Endodermal cell (in vitro differentiated cells): ENCODE results near the gene LCE1F. TPM values are rescaled to one million over a fixed set of nuclear protein-coding genes. Genes with fewer than 3 reads are reported as not detected.

Experiments used
- DNase-seq: peaks from one replicate; pipeline ENCODE4 v3.0.0-alpha.2; 2017
- H3K27ac ChIP-seq: 2 replicates; pipeline ENCODE4 v1.5.1; 2013; ENCODE audit warnings: mild to moderate bottlenecking, low read depth, low read length, moderate library complexity
- H3K27me3 ChIP-seq: 2 replicates; pipeline ENCODE4 v1.6.1; 2013; ENCODE audit warnings: mild to moderate bottlenecking, low read length, moderate library complexity; ENCODE audit not compliant: insufficient read depth, control insufficient read depth, poor library complexity, severe bottlenecking
- H3K36me3 ChIP-seq: 2 replicates; pipeline ENCODE4 v1.7.0; 2013; ENCODE audit warnings: mild to moderate bottlenecking, low read length, moderate library complexity; ENCODE audit not compliant: control insufficient read depth, insufficient read depth
- H3K4me1 ChIP-seq: one replicate; pipeline ENCODE4 v1.7.0; 2013; ENCODE audit warnings: low read length; ENCODE audit not compliant: control insufficient read depth, insufficient read depth
- H3K4me3 ChIP-seq: 2 replicates; pipeline ENCODE4 v1.5.1; 2013; ENCODE audit warnings: mild to moderate bottlenecking, low read length, moderate library complexity
- H3K9ac ChIP-seq: 2 replicates; pipeline ENCODE4 v1.6.1; 2013; ENCODE audit warnings: mild to moderate bottlenecking, low read length, moderate library complexity; ENCODE audit not compliant: poor library complexity, severe bottlenecking; ENCODE audit errors: extremely low read depth
- H3K9me3 ChIP-seq: 2 replicates; pipeline ENCODE4 v1.6.1; 2013; ENCODE audit warnings: mild to moderate bottlenecking, low read length, moderate library complexity; ENCODE audit not compliant: control insufficient read depth
- H3K27ac Mint-ChIP-seq: 2 replicates; pipeline ENCODE4 v1.8.0; 2020; ENCODE audit warnings: mixed read lengths
- H3K27me3 Mint-ChIP-seq: 2 replicates; pipeline ENCODE4 v1.8.0; 2021; ENCODE audit warnings: mild to moderate bottlenecking, mixed read lengths; ENCODE audit not compliant: insufficient read depth
- H3K36me3 Mint-ChIP-seq: 2 replicates; pipeline ENCODE4 v1.8.0; 2020; ENCODE audit warnings: low read depth, mixed read lengths
- H3K4me1 Mint-ChIP-seq: 2 replicates; pipeline ENCODE4 v1.8.0; 2020; ENCODE audit warnings: mixed read lengths
- H3K4me3 Mint-ChIP-seq: 2 replicates; pipeline ENCODE4 v1.8.0; 2020; ENCODE audit warnings: mild to moderate bottlenecking, moderate library complexity, mixed read lengths
- H3K9me3 Mint-ChIP-seq: 2 replicates; pipeline ENCODE4 v1.8.0; 2020; ENCODE audit warnings: mild to moderate bottlenecking, mixed read lengths
- WGBS, 2 experiments: methylation state at CpG; one replicate each; pipeline versions ENCODE4 v1.1.5 to v1.1.7; 2013; ENCODE audit warnings: missing lambda C conversion rate in 2 of 2, mixed read lengths in 1 of 2; ENCODE audit not compliant: insufficient coverage in 1 of 2, insufficient read length in 1 of 2; 5-methylcytosine and 5-hydroxymethylcytosine counted together
- total RNA-seq, 2 donors: library from RNA; stranded (reverse); fragmentation: NEBNext Ultra II Directional in 1 of 2; extraction: Animal tissue kit (Norgen Biotek cat#: 25700) in 1 of 2; gene quantifications; 2 replicates in 1 of 2; 3 replicates in 1 of 2; pipeline ENCODE4 v1.2.1, GENCODE V29; 2021
- TF ChIP-seq, protein P1 (sequence below): fragments of 200-600 bp; sonication (generic); conservative IDR thresholded peaks from 2 replicates; pipeline ENCODE4 v1.5.0; 2021; ENCODE audit warnings: antibody characterized with exemption, mild to moderate bottlenecking

The LCE1F gene
- total RNA-seq, 2 donors from 2014 or later, result not detected

DNA sequence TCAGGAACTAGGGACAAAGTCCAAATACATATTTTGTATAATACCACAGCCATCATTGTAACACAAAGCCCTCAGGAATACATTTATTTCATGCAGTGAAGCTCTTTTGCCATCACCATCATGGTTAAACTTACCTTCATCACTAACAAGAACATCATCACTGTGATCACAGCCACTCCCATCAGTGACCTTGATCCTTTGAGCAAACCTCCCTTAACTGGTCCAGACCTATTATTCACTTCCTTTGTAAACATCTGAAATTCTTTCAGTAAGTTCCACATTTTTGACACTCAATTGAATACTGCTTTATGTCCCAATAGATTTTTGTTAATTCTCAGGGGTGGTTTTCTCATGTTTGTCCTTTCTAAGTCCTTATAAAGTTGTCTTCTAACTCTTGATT, 33.3 kb upstream of the LCE1F start:
- no peaks in the 10 kb centered on the region for H3K36me3 ChIP-seq
- no peaks in the 10 kb centered on the region for H3K4me1 Mint-ChIP-seq
- H3K4me3 ChIP-seq, result no peak overlapping the region
- H3K9me3 Mint-ChIP-seq, result peaks cover 95% of the 10 kb centered on the region
- H3K36me3 Mint-ChIP-seq, result no peaks in the 10 kb centered on the region
- H3K27me3 ChIP-seq, result no peaks in the 10 kb centered on the region
- no peak overlapping the region for H3K9ac ChIP-seq
- TF ChIP-seq, protein P1, sequence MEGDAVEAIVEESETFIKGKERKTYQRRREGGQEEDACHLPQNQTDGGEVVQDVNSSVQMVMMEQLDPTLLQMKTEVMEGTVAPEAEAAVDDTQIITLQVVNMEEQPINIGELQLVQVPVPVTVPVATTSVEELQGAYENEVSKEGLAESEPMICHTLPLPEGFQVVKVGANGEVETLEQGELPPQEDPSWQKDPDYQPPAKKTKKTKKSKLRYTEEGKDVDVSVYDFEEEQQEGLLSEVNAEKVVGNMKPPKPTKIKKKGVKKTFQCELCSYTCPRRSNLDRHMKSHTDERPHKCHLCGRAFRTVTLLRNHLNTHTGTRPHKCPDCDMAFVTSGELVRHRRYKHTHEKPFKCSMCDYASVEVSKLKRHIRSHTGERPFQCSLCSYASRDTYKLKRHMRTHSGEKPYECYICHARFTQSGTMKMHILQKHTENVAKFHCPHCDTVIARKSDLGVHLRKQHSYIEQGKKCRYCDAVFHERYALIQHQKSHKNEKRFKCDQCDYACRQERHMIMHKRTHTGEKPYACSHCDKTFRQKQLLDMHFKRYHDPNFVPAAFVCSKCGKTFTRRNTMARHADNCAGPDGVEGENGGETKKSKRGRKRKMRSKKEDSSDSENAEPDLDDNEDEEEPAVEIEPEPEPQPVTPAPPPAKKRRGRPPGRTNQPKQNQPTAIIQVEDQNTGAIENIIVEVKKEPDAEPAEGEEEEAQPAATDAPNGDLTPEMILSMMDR, result no peak
- no peaks in the 10 kb centered on the region for H3K27me3 Mint-ChIP-seq
- no peaks in the 10 kb centered on the region for H3K4me1 ChIP-seq
- H3K27ac Mint-ChIP-seq, result no peak overlapping the region
- H3K27ac ChIP-seq, result no peak overlapping the region
- H3K9me3 ChIP-seq, result peaks cover 86% of the 10 kb centered on the region
- H3K4me3 Mint-ChIP-seq, result no peak overlapping the region
- no peak for DNase-seq

DNA sequence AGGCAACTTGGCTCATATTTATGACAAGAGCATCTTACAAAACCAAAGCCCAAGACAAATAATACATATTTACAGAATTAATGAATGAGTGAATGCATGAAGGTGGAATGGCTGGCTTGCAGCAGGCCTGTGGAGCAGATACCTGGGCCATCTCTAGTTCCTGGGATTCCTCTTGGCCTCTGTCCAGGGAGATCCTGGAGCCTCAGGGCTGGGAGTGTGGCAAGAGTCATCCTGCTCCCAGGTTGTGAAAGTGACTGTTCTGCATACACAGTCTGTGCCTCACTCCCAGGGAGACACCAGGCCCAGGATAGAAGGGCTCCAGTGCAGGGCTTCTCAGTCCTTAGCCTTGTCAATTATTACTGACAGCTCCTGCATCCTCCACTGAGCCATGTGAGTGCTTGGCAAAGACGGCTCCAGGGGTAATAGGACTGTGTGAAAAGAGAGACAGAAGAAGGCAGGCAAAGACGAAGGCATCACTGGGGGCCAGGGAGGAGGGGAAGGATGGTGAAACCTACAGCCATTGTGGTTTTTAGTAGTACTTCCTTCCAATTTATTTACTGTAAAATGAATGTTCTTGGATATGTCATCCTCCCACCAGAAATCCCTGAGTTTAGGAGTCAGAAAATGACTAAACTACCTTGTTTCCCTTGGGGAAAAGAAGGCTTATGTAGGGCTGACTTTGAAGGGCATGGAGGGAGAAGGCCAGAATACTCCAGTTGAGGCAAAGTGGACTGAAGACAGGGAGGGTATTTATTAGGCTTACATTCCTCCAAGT, 31.4 kb upstream of the LCE1F start:
- Histone ChIP-seq H3K4me1 (no peaks in the 10 kb centered on the region), H3K9me3 (peaks cover 85% of the 10 kb centered on the region), H3K27me3 (no peaks in the 10 kb centered on the region), H3K36me3 (no peaks in the 10 kb centered on the region), H3K27ac (no peak overlapping the region), H3K9ac (no peak overlapping the region), H3K4me3 (no peak overlapping the region)
- no peak overlapping the region for H3K4me3 Mint-ChIP-seq
- H3K4me1 Mint-ChIP-seq, result no peaks in the 10 kb centered on the region
- no peak overlapping the region for H3K27ac Mint-ChIP-seq
- H3K9me3 Mint-ChIP-seq, result peaks cover 93% of the 10 kb centered on the region
- TF ChIP-seq, protein P1, result no peak
- 58 to 80% methylated on average over 1 to 2 of the region's 2 CpGs for WGBS, 2 experiments
- no peaks in the 10 kb centered on the region for H3K27me3 Mint-ChIP-seq
- DNase-seq, result no peak
- H3K36me3 Mint-ChIP-seq, result no peaks in the 10 kb centered on the region

DNA sequence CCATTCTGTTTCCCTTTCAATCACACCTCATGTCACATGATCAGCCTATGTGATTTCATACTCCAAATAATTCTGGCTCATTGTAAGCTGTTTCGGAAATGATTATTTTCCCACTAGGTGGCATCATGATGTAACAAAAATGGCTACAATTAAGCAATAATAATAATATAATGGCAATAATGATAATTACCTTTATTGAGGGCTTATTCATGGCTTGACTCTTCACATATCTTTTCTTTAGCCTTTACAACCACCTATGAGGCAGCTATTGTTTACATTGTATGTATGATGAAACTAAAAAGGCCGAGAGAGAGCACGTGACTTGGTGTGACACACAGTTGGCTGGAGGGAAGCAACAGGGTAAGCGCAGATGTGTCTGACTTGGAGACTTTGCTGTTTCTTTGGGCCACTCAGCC, 29.6 kb upstream of the LCE1F start:
- Mint-ChIP-seq H3K27me3 (no peaks in the 10 kb centered on the region), H3K36me3 (no peaks in the 10 kb centered on the region), H3K27ac (no peak overlapping the region), H3K4me3 (no peak overlapping the region), H3K4me1 (no peaks in the 10 kb centered on the region), H3K9me3 (peaks cover 89% of the 10 kb centered on the region)
- H3K9ac ChIP-seq, result no peak overlapping the region
- TF ChIP-seq, protein P1, result no peak
- H3K27ac ChIP-seq, result no peak overlapping the region
- no peaks in the 10 kb centered on the region for H3K27me3 ChIP-seq
- no peak for DNase-seq
- no peaks in the 10 kb centered on the region for H3K36me3 ChIP-seq
- WGBS, 2 experiments, result 89 to 95% methylated on average over 3 to 4 of the region's 4 CpGs
- no peak overlapping the region for H3K4me3 ChIP-seq
- no peaks in the 10 kb centered on the region for H3K4me1 ChIP-seq
- peaks cover 81% of the 10 kb centered on the region for H3K9me3 ChIP-seq
